Lower lobe of right lung (tissue), 2 donors: ENCODE results near the gene HTR3B. TPM values are rescaled to one million over a fixed set of nuclear protein-coding genes. Genes with fewer than 3 reads are reported as not detected.
"Not testable (repeated sequence)": the region's sequence is repeated elsewhere in the genome, so short reads cannot be mapped to it uniquely, and the experiment has no call there.

Experiments
- ATAC-seq, 2 donors: fragments of 200-7000 bp; cut with Tn5 transposase; one replicate each; pipeline ENCODE4 v1.9.1; 2020 to 2022; ENCODE audit warnings: mild to moderate bottlenecking in 2 of 2, moderate library complexity in 2 of 2
- DNase-seq: peaks from one replicate; pipeline ENCODE4 v3.0.0-alpha.2; 2020
- H3K27ac ChIP-seq: fragments of 200-600 bp; one replicate; pipeline ENCODE4 v1.8.0; 2022
- H3K27me3 ChIP-seq: fragments of 200-600 bp; one replicate; pipeline ENCODE4 v1.8.0; 2022; ENCODE audit warnings: low read depth
- H3K36me3 ChIP-seq: fragments of 200-600 bp; one replicate; pipeline ENCODE4 v1.8.0; 2022; ENCODE audit warnings: mild to moderate bottlenecking
- H3K4me1 ChIP-seq: fragments of 200-600 bp; one replicate; pipeline ENCODE4 v1.8.0; 2022
- H3K4me3 ChIP-seq: fragments of 200-600 bp; one replicate; pipeline ENCODE4 v1.8.0; 2022; ENCODE audit warnings: mild to moderate bottlenecking
- H3K9me3 ChIP-seq: fragments of 200-600 bp; one replicate; pipeline ENCODE4 v1.8.0; 2022
- intact Hi-C: fragments of 100-400 bp; cut with DNase I; formaldehyde crosslinking; loops from one replicate; pipeline ENCODE4 v1.11.0; 2022
- total RNA-seq: library from RNA; stranded (reverse); fragmentation: NEBNext Ultra II Directional; extraction: Animal tissue kit (Norgen Biotek cat#: 25700); gene quantifications from one replicate; pipeline ENCODE4 v1.2.1, GENCODE V29; 2021
- TF ChIP-seq, protein P1 (sequence below): fragments of 200-600 bp; IDR thresholded peaks from one replicate; pipeline ENCODE4 v1.8.0; 2022; ENCODE audit warnings: antibody characterized with exemption, mild to moderate bottlenecking
- donor health status: DM: no; HTN: yes; CAD: no; lungs with severe emphysema.

Gene HTR3B
- total RNA-seq, 1 donor from 2014 or later, result not detected

GRCh38 chr11:113923572-113923971 is 19.0 kb downstream of the HTR3B start:
- DNase-seq (no peak), ATAC-seq (no peak)
- Histone ChIP-seq H3K9me3 (no peaks in the 10 kb centered on the region), H3K27ac (no peak overlapping the region), H3K27me3 (no peaks in the 10 kb centered on the region), H3K4me1 (no peaks in the 10 kb centered on the region), H3K4me3 (no peak overlapping the region), H3K36me3 (no peaks in the 10 kb centered on the region)
- intact Hi-C loops, result no loop called here
- TF ChIP-seq, protein P1, sequence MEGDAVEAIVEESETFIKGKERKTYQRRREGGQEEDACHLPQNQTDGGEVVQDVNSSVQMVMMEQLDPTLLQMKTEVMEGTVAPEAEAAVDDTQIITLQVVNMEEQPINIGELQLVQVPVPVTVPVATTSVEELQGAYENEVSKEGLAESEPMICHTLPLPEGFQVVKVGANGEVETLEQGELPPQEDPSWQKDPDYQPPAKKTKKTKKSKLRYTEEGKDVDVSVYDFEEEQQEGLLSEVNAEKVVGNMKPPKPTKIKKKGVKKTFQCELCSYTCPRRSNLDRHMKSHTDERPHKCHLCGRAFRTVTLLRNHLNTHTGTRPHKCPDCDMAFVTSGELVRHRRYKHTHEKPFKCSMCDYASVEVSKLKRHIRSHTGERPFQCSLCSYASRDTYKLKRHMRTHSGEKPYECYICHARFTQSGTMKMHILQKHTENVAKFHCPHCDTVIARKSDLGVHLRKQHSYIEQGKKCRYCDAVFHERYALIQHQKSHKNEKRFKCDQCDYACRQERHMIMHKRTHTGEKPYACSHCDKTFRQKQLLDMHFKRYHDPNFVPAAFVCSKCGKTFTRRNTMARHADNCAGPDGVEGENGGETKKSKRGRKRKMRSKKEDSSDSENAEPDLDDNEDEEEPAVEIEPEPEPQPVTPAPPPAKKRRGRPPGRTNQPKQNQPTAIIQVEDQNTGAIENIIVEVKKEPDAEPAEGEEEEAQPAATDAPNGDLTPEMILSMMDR, result no peak

GRCh38 chr11:113926273-113927197 is 21.9 kb downstream of the HTR3B start:
- H3K4me1 ChIP-seq, result no peaks in the 10 kb centered on the region
- no peaks in the 10 kb centered on the region for H3K36me3 ChIP-seq
- DNase-seq (no peak), ATAC-seq (no peak)
- intact Hi-C loops, result no loop called here
- H3K4me3 ChIP-seq, result no peak overlapping the region
- no peaks in the 10 kb centered on the region for H3K9me3 ChIP-seq
- TF ChIP-seq, protein P1, result no peak
- H3K27me3 ChIP-seq, result no peaks in the 10 kb centered on the region
- H3K27ac ChIP-seq, result no peak overlapping the region

DNA sequence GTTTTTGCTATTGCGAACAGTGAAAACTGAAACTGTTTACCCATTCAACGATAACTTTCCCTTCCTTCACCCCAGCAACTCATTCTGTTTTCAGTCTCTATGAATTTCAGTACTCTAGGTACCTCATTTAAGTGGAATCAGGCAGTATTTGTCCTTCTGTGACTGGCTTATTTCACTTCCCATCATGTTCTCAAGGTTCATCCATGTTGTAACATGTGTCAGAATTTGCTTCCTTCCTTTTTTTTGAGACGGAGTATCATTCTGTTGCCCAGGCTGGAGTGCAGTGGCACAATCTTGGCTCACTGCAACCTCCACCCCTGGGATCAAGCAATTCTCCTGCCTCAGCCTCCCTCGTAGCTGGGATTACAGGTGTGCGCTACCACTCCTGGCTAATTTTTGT is 23.7 kb downstream of the HTR3B start:
- TF ChIP-seq, protein P1, result no peak
- ATAC-seq (no peak), DNase-seq (no peak)
- intact Hi-C loops, result no loop called here
- Histone ChIP-seq H3K9me3 (no peaks in the 10 kb centered on the region), H3K36me3 (no peaks in the 10 kb centered on the region), H3K27me3 (no peaks in the 10 kb centered on the region), H3K27ac (no peak overlapping the region), H3K4me1 (no peaks in the 10 kb centered on the region), H3K4me3 (no peak overlapping the region)

GRCh38 chr11:113932788-113933187 is 28.2 kb downstream of the HTR3B start:
- ATAC-seq (no peak), DNase-seq (no peak)
- H3K4me1 ChIP-seq, result no peaks in the 10 kb centered on the region
- H3K27ac ChIP-seq, result no peak overlapping the region
- intact Hi-C loops, result no loop called here
- H3K9me3 ChIP-seq, result no peaks in the 10 kb centered on the region
- peaks cover 2% of the 10 kb centered on the region for H3K27me3 ChIP-seq
- H3K4me3 ChIP-seq, result no peak overlapping the region
- H3K36me3 ChIP-seq, result no peaks in the 10 kb centered on the region
- TF ChIP-seq, protein P1, result no peak

GRCh38 chr11:113934193-113934592 is 29.6 kb downstream of the HTR3B start:
- H3K9me3 ChIP-seq, intact Hi-C loops, H3K4me1 ChIP-seq, H3K27ac ChIP-seq, DNase-seq, H3K36me3 ChIP-seq, ATAC-seq, H3K4me3 ChIP-seq, H3K27me3 ChIP-seq: not testable (repeated sequence)

GRCh38 chr11:113934761-113935160 is 30.2 kb downstream of the HTR3B start:
- Histone ChIP-seq H3K27me3 (peaks cover 2% of the 10 kb centered on the region), H3K4me1 (no peaks in the 10 kb centered on the region), H3K27ac (no peak overlapping the region), H3K36me3 (no peaks in the 10 kb centered on the region), H3K9me3 (no peaks in the 10 kb centered on the region), H3K4me3 (no peak overlapping the region)
- TF ChIP-seq, protein P1, result no peak
- intact Hi-C loops, result no loop called here
- DNase-seq (no peak), ATAC-seq (no peak)
